Measurements from ENCODE around the gene JAKMIP1.

- TF ChIP-seq, protein P1, sequence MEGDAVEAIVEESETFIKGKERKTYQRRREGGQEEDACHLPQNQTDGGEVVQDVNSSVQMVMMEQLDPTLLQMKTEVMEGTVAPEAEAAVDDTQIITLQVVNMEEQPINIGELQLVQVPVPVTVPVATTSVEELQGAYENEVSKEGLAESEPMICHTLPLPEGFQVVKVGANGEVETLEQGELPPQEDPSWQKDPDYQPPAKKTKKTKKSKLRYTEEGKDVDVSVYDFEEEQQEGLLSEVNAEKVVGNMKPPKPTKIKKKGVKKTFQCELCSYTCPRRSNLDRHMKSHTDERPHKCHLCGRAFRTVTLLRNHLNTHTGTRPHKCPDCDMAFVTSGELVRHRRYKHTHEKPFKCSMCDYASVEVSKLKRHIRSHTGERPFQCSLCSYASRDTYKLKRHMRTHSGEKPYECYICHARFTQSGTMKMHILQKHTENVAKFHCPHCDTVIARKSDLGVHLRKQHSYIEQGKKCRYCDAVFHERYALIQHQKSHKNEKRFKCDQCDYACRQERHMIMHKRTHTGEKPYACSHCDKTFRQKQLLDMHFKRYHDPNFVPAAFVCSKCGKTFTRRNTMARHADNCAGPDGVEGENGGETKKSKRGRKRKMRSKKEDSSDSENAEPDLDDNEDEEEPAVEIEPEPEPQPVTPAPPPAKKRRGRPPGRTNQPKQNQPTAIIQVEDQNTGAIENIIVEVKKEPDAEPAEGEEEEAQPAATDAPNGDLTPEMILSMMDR (IDR thresholded peaks at IDR 0.05): no peak
- TF ChIP-seq EP300 (IDR thresholded peaks at IDR 0.05) (no peak), POLR2A (IDR thresholded peaks at IDR 0.05) (no peak)
Measured at GRCh38 chr4:6182376-6183280, 17.7 kb downstream of the JAKMIP1 start.
